ENCODE measurements around the gene MAML3. TPM values are rescaled to one million over a fixed set of nuclear protein-coding genes. Genes with fewer than 3 reads are reported as not detected.

MAML3 gene
- total and polyA plus RNA-seq, 2 donors: 4.3 to 5.2 TPM

- peaks cover 0 to 5% of the 10 kb centered on the region in 2 donors for H3K4me1 ChIP-seq (ENCODE audit: control insufficient read depth in 2 of 2, insufficient read depth in 2 of 2, low read length in 2 of 2)
- 97% methylated on average over 6 of the region's 6 CpGs for WGBS
- H3K36me3 ChIP-seq (ENCODE audit: control insufficient read depth in 2 of 2, insufficient read depth in 2 of 2, low read length in 1 of 2): peaks cover 0 to 9% of the 10 kb centered on the region in 2 donors
- DNase-seq (ENCODE audit: low read depth in 6 of 9, low spot score in 9 of 9): no peak
- peaks cover 0 to 7% of the 10 kb centered on the region in 2 donors for H3K9me3 ChIP-seq (ENCODE audit: control insufficient read depth in 2 of 2, insufficient read depth in 1 of 2, low read length in 1 of 2)
- no peak overlapping the region for H3K27ac ChIP-seq (ENCODE audit: low read depth in 1 of 2, low read length in 1 of 2)
- no peak overlapping the region for H3K4me3 ChIP-seq (ENCODE audit: low read length in 2 of 2)
- no peaks in the 10 kb centered on the region for H3K27me3 ChIP-seq (ENCODE audit: control insufficient read depth in 2 of 2, insufficient read depth in 1 of 2, low read length in 1 of 2)
These were observed 464.8 kb downstream of the MAML3 start for GRCh38 chr4:139689093-139689722.

GRCh38 chr4:139686988-139687387 is 467.0 kb downstream of the MAML3 start:
- 97% methylated on average over 3 of the region's 3 CpGs for WGBS
- Histone ChIP-seq H3K27ac (ENCODE audit: low read depth in 1 of 2, low read length in 1 of 2) (no peak overlapping the region), H3K9me3 (ENCODE audit: control insufficient read depth in 2 of 2, insufficient read depth in 1 of 2, low read length in 1 of 2) (peaks cover 0 to 7% of the 10 kb centered on the region in 2 donors), H3K4me1 (ENCODE audit: control insufficient read depth in 2 of 2, insufficient read depth in 2 of 2, low read length in 2 of 2) (peaks cover 0 to 4% of the 10 kb centered on the region in 2 donors), H3K36me3 (ENCODE audit: control insufficient read depth in 2 of 2, insufficient read depth in 2 of 2, low read length in 1 of 2) (peaks cover 0 to 21% of the 10 kb centered on the region in 2 donors), H3K4me3 (ENCODE audit: low read length in 2 of 2) (no peak overlapping the region), H3K27me3 (ENCODE audit: control insufficient read depth in 2 of 2, insufficient read depth in 1 of 2, low read length in 1 of 2) (no peaks in the 10 kb centered on the region)
- DNase-seq (ENCODE audit: low read depth in 6 of 9, low spot score in 9 of 9): no peak

- Histone ChIP-seq H3K9me3 (ENCODE audit: control insufficient read depth in 2 of 2, insufficient read depth in 1 of 2, low read length in 1 of 2) (peaks cover 0 to 7% of the 10 kb centered on the region in 2 donors), H3K36me3 (ENCODE audit: control insufficient read depth in 2 of 2, insufficient read depth in 2 of 2, low read length in 1 of 2) (peaks cover 0 to 21% of the 10 kb centered on the region in 2 donors), H3K4me3 (ENCODE audit: low read length in 2 of 2) (no peak overlapping the region), H3K27me3 (ENCODE audit: control insufficient read depth in 2 of 2, insufficient read depth in 1 of 2, low read length in 1 of 2) (no peaks in the 10 kb centered on the region), H3K27ac (ENCODE audit: low read depth in 1 of 2, low read length in 1 of 2) (no peak overlapping the region), H3K4me1 (ENCODE audit: control insufficient read depth in 2 of 2, insufficient read depth in 2 of 2, low read length in 2 of 2) (peaks cover 0 to 3% of the 10 kb centered on the region in 2 donors)
- WGBS: 93% methylated on average over 1 of the region's 1 CpG
- no peak for DNase-seq (ENCODE audit: low read depth in 6 of 9, low spot score in 9 of 9)
These were observed 467.9 kb downstream of the MAML3 start for GRCh38 chr4:139686130-139686529.

- H3K9me3 ChIP-seq (ENCODE audit: control insufficient read depth in 2 of 2, insufficient read depth in 1 of 2, low read length in 1 of 2): peaks cover 0 to 7% of the 10 kb centered on the region in 2 donors
- no peak for DNase-seq (ENCODE audit: low read depth in 6 of 9, low spot score in 9 of 9)
- no peak overlapping the region for H3K4me3 ChIP-seq (ENCODE audit: low read length in 2 of 2)
- peaks cover 0 to 21% of the 10 kb centered on the region in 2 donors for H3K36me3 ChIP-seq (ENCODE audit: control insufficient read depth in 2 of 2, insufficient read depth in 2 of 2, low read length in 1 of 2)
- 91% methylated on average over 5 of the region's 5 CpGs for WGBS
- H3K27me3 ChIP-seq (ENCODE audit: control insufficient read depth in 2 of 2, insufficient read depth in 1 of 2, low read length in 1 of 2): no peaks in the 10 kb centered on the region
- no peak overlapping the region for H3K27ac ChIP-seq (ENCODE audit: low read depth in 1 of 2, low read length in 1 of 2)
- peaks cover 0 to 3% of the 10 kb centered on the region in 2 donors for H3K4me1 ChIP-seq (ENCODE audit: control insufficient read depth in 2 of 2, insufficient read depth in 2 of 2, low read length in 2 of 2)
These were observed 468.8 kb downstream of the MAML3 start for GRCh38 chr4:139685180-139685579.

- peaks cover 0 to 7% of the 10 kb centered on the region in 2 donors for H3K9me3 ChIP-seq (ENCODE audit: control insufficient read depth in 2 of 2, insufficient read depth in 1 of 2, low read length in 1 of 2)
- H3K36me3 ChIP-seq (ENCODE audit: control insufficient read depth in 2 of 2, insufficient read depth in 2 of 2, low read length in 1 of 2): peaks cover 0 to 23% of the 10 kb centered on the region in 2 donors
- no peak for DNase-seq (ENCODE audit: low read depth in 6 of 9, low spot score in 9 of 9)
- 96% methylated on average over 1 of the region's 1 CpG for WGBS
- H3K4me3 ChIP-seq (ENCODE audit: low read length in 2 of 2): no peak overlapping the region
- peaks cover 0 to 3% of the 10 kb centered on the region in 2 donors for H3K4me1 ChIP-seq (ENCODE audit: control insufficient read depth in 2 of 2, insufficient read depth in 2 of 2, low read length in 2 of 2)
- no peak overlapping the region for H3K27ac ChIP-seq (ENCODE audit: low read depth in 1 of 2, low read length in 1 of 2)
- H3K27me3 ChIP-seq (ENCODE audit: control insufficient read depth in 2 of 2, insufficient read depth in 1 of 2, low read length in 1 of 2): no peaks in the 10 kb centered on the region
These were observed 469.6 kb downstream of the MAML3 start for GRCh38 chr4:139684351-139684750.

GRCh38 chr4:139682741-139683151 is 471.2 kb downstream of the MAML3 start:
- H3K4me3 ChIP-seq (ENCODE audit: low read length in 2 of 2): no peak overlapping the region
- no peaks in the 10 kb centered on the region for H3K27me3 ChIP-seq (ENCODE audit: control insufficient read depth in 2 of 2, insufficient read depth in 1 of 2, low read length in 1 of 2)
- peaks cover 0 to 7% of the 10 kb centered on the region in 2 donors for H3K9me3 ChIP-seq (ENCODE audit: control insufficient read depth in 2 of 2, insufficient read depth in 1 of 2, low read length in 1 of 2)
- H3K4me1 ChIP-seq (ENCODE audit: control insufficient read depth in 2 of 2, insufficient read depth in 2 of 2, low read length in 2 of 2): peaks cover 0 to 3% of the 10 kb centered on the region in 2 donors
- H3K36me3 ChIP-seq (ENCODE audit: control insufficient read depth in 2 of 2, insufficient read depth in 2 of 2, low read length in 1 of 2): peaks cover 0 to 29% of the 10 kb centered on the region in 2 donors
- no peak for DNase-seq (ENCODE audit: low read depth in 6 of 9, low spot score in 9 of 9)
- WGBS: 85% methylated on average over 6 of the region's 6 CpGs
- no peak overlapping the region for H3K27ac ChIP-seq (ENCODE audit: low read depth in 1 of 2, low read length in 1 of 2)

- Histone ChIP-seq H3K9me3 (ENCODE audit: control insufficient read depth in 2 of 2, insufficient read depth in 1 of 2, low read length in 1 of 2) (peaks cover 0 to 7% of the 10 kb centered on the region in 2 donors), H3K36me3 (ENCODE audit: control insufficient read depth in 2 of 2, insufficient read depth in 2 of 2, low read length in 1 of 2) (peaks cover 0 to 29% of the 10 kb centered on the region in 2 donors), H3K4me1 (ENCODE audit: control insufficient read depth in 2 of 2, insufficient read depth in 2 of 2, low read length in 2 of 2) (peaks cover 0 to 3% of the 10 kb centered on the region in 2 donors), H3K27me3 (ENCODE audit: control insufficient read depth in 2 of 2, insufficient read depth in 1 of 2, low read length in 1 of 2) (no peaks in the 10 kb centered on the region), H3K27ac (ENCODE audit: low read depth in 1 of 2, low read length in 1 of 2) (no peak overlapping the region), H3K4me3 (ENCODE audit: low read length in 2 of 2) (no peak overlapping the region)
- WGBS: 98% methylated on average over 2 of the region's 2 CpGs
- no peak for DNase-seq (ENCODE audit: low read depth in 6 of 9, low spot score in 9 of 9)
These were observed 471.7 kb downstream of the MAML3 start for GRCh38 chr4:139682309-139682708.

- H3K36me3 ChIP-seq (ENCODE audit: control insufficient read depth in 2 of 2, insufficient read depth in 2 of 2, low read length in 1 of 2): peaks cover 0 to 13% of the 10 kb centered on the region in 2 donors
- no peak overlapping the region for H3K4me3 ChIP-seq (ENCODE audit: low read length in 2 of 2)
- H3K9me3 ChIP-seq (ENCODE audit: control insufficient read depth in 2 of 2, insufficient read depth in 1 of 2, low read length in 1 of 2): no peaks in the 10 kb centered on the region
- no peak overlapping the region for H3K27ac ChIP-seq (ENCODE audit: low read depth in 1 of 2, low read length in 1 of 2)
- 96% methylated on average over 4 of the region's 4 CpGs for WGBS
- no peak for DNase-seq (ENCODE audit: low read depth in 6 of 9, low spot score in 9 of 9)
- H3K27me3 ChIP-seq (ENCODE audit: control insufficient read depth in 2 of 2, insufficient read depth in 1 of 2, low read length in 1 of 2): no peaks in the 10 kb centered on the region
- no peaks in the 10 kb centered on the region for H3K4me1 ChIP-seq (ENCODE audit: control insufficient read depth in 2 of 2, insufficient read depth in 2 of 2, low read length in 2 of 2)
These were observed 476.9 kb downstream of the MAML3 start for GRCh38 chr4:139676913-139677585.

GRCh38 chr4:139676365-139676764 is 477.6 kb downstream of the MAML3 start:
- H3K4me3 ChIP-seq (ENCODE audit: low read length in 2 of 2): no peak overlapping the region
- H3K4me1 ChIP-seq (ENCODE audit: control insufficient read depth in 2 of 2, insufficient read depth in 2 of 2, low read length in 2 of 2): no peaks in the 10 kb centered on the region
- H3K9me3 ChIP-seq (ENCODE audit: control insufficient read depth in 2 of 2, insufficient read depth in 1 of 2, low read length in 1 of 2): no peaks in the 10 kb centered on the region
- H3K27ac ChIP-seq (ENCODE audit: low read depth in 1 of 2, low read length in 1 of 2): no peak overlapping the region
- DNase-seq (ENCODE audit: low read depth in 6 of 9, low spot score in 9 of 9): no peak
- H3K27me3 ChIP-seq (ENCODE audit: control insufficient read depth in 2 of 2, insufficient read depth in 1 of 2, low read length in 1 of 2): no peaks in the 10 kb centered on the region
- WGBS: 98% methylated on average over 2 of the region's 2 CpGs
- H3K36me3 ChIP-seq (ENCODE audit: control insufficient read depth in 2 of 2, insufficient read depth in 2 of 2, low read length in 1 of 2): peaks cover 0 to 12% of the 10 kb centered on the region in 2 donors
